Measurements from ENCODE around the gene ZNF740.
A peak's percentile ranks its signal among the peaks of the same experiment; 100 is the strongest.
"Not testable (repeated sequence)": the region's sequence is repeated elsewhere in the genome, so short reads cannot be mapped to it uniquely, and the experiment has no call there.

Gene ZNF740

DNA sequence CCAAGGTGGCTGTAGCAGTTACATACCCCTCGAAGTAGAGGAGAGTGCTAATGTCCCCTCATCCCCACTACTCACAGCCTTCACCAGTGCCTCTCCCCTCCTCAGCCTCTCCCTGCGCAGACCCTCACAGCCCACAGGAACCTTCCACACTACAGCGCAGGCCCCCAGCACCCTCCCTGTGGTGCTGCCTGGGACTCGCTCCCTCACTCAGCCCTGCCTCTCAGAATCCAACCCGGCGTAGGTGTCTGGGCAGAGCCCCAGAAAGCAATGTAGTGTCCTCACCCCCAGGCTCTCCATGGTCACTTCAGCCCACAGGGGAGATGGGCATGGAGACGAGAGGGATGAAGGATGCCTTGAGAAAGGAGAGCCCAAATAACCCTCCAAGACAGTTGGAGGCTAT lies 10.9 kb upstream of the ZNF740 start:
- Mint-ChIP-seq H3K4me1 (no peaks in the 10 kb centered on the region), H3K36me3 (peaks cover 4% of the 10 kb centered on the region), H3K4me3 (no peak overlapping the region), H3K9me3 (no peaks in the 10 kb centered on the region), H3K27ac (no peak overlapping the region), H3K27me3 (no peaks in the 10 kb centered on the region)

DNA sequence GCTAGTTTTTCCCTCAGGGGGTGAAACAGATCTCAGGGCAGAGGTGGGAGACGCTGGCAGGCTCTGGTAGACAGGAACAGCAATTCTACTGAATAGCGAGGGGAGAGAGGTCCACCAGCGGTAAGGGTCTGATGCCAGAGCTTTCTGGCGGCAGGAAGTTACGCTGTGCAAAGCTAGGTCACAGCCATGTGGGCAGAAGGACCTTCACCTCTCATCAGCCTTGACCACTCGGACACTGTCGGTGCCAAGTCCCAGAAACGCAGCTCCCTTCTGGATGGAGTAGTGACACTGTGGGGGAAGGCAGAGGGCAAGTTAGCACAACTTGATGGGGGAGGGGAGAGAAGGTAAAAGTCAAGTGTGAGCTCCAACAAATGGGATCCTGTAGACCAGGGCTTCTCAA lies 10.3 kb upstream of the ZNF740 start:
- H3K4me1 Mint-ChIP-seq, result no peaks in the 10 kb centered on the region
- H3K27ac Mint-ChIP-seq, result no peak overlapping the region
- no peaks in the 10 kb centered on the region for H3K27me3 Mint-ChIP-seq
- no peaks in the 10 kb centered on the region for H3K9me3 Mint-ChIP-seq
- H3K36me3 Mint-ChIP-seq, result peaks cover 4% of the 10 kb centered on the region
- no peak overlapping the region for H3K4me3 Mint-ChIP-seq

DNA sequence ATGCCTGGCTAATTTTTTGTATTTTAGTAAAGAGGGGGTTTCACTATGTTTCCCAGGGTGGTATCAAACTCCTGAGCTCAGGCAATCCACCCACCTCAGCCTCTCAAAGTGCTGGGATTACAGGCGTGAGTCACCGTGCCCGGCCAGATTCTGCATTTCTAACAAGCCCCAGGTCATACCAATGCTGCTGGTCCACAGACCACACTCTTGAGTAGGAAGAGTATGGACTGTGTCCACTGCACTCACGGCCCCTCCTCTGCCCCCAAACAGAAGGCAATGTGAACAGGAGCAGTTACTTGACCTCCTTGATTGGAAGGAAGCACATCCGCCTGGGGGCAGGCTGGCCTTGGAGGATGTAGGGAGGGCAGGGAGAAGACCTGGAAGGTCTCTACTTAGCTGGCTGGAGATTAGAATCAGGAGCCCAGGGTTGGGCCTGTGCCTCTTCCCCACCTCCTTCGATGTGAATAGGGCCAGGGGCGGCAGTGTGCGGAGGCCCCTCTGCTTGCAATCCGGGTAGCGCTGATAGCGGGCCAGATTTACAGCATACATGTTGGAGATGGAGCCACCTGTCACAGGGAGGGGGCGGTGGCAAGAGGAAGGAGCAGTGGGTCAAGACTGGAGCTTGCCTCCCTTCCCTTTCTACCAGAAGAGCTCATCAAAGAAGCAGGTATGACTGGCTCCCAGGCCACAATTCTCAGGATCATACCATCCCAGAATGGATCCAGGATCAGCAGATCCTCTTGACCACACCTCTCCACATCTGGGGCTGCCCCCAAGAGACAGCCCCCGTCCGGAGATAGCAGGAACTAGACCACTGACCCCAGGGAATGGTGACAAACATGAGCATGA lies 9.4 kb upstream of the ZNF740 start:
- H3K4me3 Mint-ChIP-seq, result no peak overlapping the region
- H3K9me3 Mint-ChIP-seq, result no peaks in the 10 kb centered on the region
- no peak overlapping the region for H3K27ac Mint-ChIP-seq
- no peaks in the 10 kb centered on the region for H3K27me3 Mint-ChIP-seq
- H3K4me1 Mint-ChIP-seq, result peaks cover 3% of the 10 kb centered on the region
- H3K36me3 Mint-ChIP-seq, result peaks cover 4% of the 10 kb centered on the region

DNA sequence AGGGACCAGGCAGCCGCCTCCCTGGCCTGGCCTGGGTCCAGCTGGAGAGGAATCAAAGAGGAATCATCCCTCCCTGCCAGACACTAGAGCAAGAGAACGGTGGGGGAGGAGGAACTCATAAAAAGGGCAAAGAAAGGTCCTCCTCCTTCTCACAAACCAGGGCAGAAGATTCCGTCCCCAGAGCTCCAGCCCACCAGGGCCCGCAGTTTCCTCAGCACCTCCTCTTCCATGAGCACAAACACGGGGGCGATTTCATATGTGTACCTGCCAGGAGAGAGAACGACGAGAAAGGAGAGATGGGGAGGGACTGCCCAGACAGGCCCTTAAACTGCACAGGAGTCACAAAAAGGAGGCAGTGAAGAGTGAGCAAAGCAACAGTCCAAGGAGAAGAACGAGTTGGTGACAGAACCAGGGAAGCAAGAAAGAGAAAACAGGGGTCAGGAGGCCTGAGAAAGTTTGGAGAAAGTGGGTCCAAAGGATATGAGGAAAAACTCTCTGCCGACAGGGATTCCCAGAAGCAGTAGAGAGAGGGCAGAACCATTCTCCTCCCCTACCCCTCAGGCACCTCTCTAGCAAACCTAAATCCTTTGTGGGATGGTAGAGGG lies 8.7 kb upstream of the ZNF740 start:
- Mint-ChIP-seq H3K9me3 (no peaks in the 10 kb centered on the region), H3K4me3 (no peak overlapping the region), H3K27ac (no peak overlapping the region), H3K36me3 (peaks cover 4% of the 10 kb centered on the region), H3K4me1 (peaks cover 3% of the 10 kb centered on the region), H3K27me3 (no peaks in the 10 kb centered on the region)

DNA sequence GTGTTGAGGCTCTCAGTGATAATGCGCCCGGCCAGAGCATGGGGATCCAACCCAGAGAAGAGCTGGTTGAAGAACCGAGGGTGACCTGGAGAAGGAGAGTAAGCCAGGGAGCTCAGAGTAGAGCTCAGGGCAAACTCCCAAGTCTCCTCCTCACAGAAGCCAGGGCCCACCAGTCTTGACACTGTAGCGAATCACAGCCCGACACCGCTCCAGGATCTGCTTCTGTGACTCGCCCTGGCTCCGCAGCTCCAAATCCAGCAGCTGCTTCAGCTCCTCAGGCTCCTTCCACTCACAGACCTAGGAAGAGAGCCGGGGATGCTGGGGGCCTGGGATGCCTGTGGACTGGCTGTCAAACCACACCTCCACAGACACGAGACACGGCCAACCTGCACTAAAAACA lies 8.2 kb upstream of the ZNF740 start:
- Mint-ChIP-seq H3K36me3 (peaks cover 4% of the 10 kb centered on the region), H3K27ac (no peak overlapping the region), H3K4me3 (no peak overlapping the region), H3K4me1 (peaks cover 3% of the 10 kb centered on the region), H3K9me3 (no peaks in the 10 kb centered on the region), H3K27me3 (no peaks in the 10 kb centered on the region)

DNA sequence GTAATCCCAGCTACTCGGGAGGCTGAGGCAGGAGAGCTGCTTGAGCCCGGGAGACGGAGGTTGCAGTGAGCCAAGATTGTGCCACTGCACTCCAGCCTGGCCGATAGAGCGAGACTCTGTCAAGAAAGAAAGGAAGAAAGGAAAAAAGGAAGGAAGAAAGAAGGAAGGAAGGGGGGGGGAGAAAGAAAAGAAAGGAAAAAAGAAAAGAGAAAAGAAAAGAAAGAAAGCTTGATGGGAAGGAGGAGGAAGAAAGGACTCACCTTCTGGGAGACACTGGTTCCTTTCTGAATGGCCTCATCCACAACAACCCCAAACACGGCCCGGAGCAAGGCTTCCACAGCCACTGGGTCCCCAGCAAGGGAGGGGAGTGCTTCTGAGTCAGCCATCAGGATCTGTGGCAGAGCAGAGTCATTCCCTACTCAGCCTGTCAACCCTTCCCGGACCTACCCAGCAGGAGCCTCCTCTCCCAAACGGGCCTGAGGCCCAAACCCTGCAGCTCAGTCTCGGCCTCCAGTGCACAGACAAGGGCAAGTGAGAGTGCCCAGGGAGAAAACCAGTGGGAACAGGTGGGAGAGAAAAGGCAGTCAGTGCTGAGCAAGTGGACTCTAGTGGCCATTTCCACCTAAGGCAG lies 7.3 kb upstream of the ZNF740 start:
- H3K36me3 Mint-ChIP-seq, result peaks cover 4% of the 10 kb centered on the region
- H3K27me3 Mint-ChIP-seq, result no peaks in the 10 kb centered on the region
- H3K27ac Mint-ChIP-seq, result no peak overlapping the region
- no peaks in the 10 kb centered on the region for H3K9me3 Mint-ChIP-seq
- peaks cover 3% of the 10 kb centered on the region for H3K4me1 Mint-ChIP-seq
- no peak overlapping the region for H3K4me3 Mint-ChIP-seq

DNA sequence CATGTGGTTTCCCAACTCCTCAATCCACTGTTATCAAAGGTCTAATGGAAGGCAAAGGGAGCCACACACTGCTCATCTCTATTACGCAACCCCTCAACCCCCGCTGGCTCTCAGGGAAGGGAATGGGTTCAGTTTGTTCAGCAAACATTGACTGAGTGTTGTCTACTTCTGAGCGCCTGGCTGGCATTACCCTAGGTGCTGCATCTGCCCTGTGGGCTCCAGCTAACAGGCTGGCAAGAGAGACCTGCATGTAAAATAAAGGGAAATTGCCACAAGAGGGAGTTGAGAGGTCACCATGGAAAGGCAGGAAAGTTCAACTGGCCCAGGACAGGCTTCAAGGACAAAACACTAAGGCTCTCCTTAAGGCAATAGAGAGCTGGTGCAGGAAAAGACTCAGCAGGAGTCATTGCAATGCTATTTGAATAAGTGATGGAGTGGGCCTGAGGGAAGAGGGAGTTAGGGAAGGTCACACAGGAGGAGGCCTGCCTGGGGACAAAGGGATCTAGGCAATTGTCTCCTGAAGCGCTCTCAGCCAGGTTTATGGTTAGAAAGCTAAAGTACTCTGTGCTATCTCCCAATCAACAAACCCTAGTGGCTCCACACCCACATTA lies 5.5 kb upstream of the ZNF740 start:
- Mint-ChIP-seq H3K27me3 (no peaks in the 10 kb centered on the region), H3K27ac (no peak overlapping the region), H3K4me3 (no peak overlapping the region), H3K4me1 (peaks cover 13% of the 10 kb centered on the region), H3K9me3 (no peaks in the 10 kb centered on the region), H3K36me3 (peaks cover 2% of the 10 kb centered on the region)

DNA sequence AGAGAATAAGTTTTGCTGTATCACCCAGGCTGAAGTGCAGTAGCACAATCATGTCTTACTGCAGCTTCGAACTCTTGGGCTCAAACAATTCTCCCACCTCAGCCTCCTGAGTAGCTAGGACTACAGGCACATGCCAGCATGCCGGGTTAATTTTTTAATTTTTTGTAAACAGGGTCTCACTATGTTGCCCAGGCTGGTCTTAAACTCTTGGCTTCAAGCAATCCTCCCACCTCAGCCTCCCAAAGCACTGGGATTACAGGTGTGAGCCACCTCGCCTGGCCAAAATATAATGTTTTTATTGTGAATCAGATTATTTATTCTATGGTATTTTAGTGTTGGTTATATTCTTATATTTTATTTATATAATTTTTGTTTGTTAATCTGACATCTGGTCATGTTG lies 3.8 kb upstream of the ZNF740 start:
- Mint-ChIP-seq H3K9me3 (no peaks in the 10 kb centered on the region), H3K4me1 (peaks cover 21% of the 10 kb centered on the region), H3K4me3 (no peak overlapping the region), H3K36me3 (peaks cover 6% of the 10 kb centered on the region), H3K27me3 (no peaks in the 10 kb centered on the region), H3K27ac (no peak overlapping the region)

DNA sequence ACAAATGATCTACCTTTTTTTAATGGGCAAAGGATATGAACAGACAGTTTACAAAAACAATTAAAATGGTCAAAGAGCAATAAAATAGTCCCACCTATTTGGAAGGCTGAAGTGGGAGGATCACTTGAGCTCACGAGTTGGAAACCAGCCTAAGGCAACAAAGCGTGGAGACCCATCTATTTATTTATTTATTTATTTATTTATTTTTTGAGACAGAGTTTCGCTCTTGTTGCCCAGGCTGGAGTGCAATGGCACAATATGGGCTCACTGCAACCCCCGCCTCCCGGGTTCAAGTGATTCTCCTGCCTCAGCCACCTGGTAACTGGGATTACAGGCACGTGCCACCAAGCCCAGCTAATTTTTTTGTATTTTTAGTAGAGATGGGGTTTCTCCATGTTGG lies 3.1 kb upstream of the ZNF740 start:
- H3K9me3 Mint-ChIP-seq, H3K27me3 Mint-ChIP-seq, H3K4me3 Mint-ChIP-seq, H3K36me3 Mint-ChIP-seq: not testable (repeated sequence)
- Mint-ChIP-seq H3K27ac (peak overlapping the region; percentile 62), H3K4me1 (peaks cover 28% of the 10 kb centered on the region)

DNA sequence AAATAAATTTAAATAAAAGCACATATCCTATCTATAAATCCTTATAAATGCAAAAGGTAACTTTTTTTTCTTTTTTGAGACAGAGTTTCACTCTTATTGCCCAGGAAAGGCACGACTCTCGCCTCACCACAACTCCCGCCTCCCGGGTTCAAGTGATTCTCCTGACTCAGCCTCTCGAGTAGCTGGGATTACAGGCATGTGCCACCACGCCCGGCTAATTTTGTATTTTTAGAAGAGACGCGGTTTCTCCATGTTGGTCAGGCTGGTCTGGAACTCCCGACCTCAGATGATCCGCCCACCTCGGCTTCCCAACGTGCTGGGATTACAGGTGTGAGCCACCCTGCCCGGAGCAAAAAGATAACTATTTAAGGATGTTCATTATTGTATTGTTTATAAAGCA lies 1.7 kb upstream of the ZNF740 start:
- H3K36me3 Mint-ChIP-seq, result peaks cover 10% of the 10 kb centered on the region
- H3K4me1 Mint-ChIP-seq, result peaks cover 41% of the 10 kb centered on the region

DNA sequence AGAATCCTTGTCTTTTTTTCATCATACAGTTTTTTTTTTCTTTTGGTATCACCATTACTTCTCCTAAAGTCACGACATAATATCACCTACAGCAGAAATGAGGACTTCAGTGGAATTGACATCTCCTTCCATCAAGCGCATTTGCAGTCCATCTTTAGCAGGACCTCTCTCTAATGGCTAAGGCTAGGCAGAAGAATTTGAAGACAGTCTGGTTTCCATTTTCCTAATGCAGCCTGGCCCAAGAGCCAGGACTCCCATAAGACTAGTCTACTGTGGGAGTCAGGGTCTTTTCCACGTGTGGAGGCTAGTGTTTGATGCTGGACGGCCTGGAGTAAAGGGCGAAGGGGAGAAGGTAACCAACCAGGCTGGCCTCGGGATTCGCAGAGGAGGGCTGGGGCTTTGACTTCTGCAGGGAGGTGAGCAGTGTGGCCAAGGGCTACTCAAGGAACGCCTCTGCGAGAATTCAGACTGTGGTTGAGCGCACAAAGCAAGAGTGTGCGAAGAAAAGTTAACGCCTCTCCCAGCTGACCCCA lies 769 bp upstream of the ZNF740 start:
- peak overlapping the region; percentile 98 for H3K27ac Mint-ChIP-seq
- peaks cover 12% of the 10 kb centered on the region for H3K36me3 Mint-ChIP-seq
- H3K4me1 Mint-ChIP-seq, result peaks cover 49% of the 10 kb centered on the region

More for the DNA sequence above, 1.7 kb upstream of the ZNF740 start:
- not testable (repeated sequence) for H3K9me3 Mint-ChIP-seq, H3K27me3 Mint-ChIP-seq
- H3K27ac Mint-ChIP-seq, result peak overlapping the region; percentile 62
- peak overlapping the region; percentile 92 for H3K4me3 Mint-ChIP-seq

DNA sequence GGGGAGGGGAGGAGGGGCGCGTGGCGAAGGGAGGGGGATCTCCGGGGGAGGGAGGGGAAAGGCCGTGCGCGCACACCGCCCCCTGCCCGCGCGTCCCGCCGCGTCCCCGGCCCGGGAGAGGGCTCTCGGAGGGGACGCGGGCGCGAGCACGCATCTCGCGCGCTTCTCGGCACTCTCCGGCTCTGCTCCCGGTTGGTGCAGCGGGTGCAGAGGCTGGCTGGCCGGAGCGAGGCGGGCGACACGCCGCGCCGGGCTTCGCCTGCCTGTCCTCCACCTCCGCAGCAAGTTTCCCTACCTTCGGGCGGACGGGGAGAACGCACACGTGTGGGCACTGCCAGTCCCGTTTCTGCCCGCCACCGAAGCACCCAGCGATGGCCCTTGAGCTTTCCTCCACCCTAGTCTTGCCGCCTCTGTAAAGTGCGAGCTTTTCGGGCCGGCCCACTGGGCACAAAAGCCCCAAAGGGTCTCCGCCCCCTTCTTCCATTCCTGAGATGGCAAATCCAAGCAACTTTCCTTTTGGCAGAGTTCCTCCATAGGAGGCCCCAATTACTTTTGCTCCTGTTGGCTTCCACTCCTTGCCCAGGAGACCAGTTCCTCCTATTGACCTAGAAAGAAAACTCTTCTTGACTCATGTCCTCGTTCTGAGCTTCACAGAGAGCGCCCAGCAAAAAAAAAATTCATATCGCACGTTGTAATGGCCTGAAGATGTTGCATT lies 566 bp downstream of the ZNF740 start:
- no peaks in the 10 kb centered on the region for H3K27me3 Mint-ChIP-seq
- no peaks in the 10 kb centered on the region for H3K9me3 Mint-ChIP-seq
- H3K27ac Mint-ChIP-seq, result peak overlapping the region; percentile 96
- peaks cover 59% of the 10 kb centered on the region for H3K4me1 Mint-ChIP-seq
- peak overlapping the region; percentile 99 for H3K4me3 Mint-ChIP-seq
- peaks cover 14% of the 10 kb centered on the region for H3K36me3 Mint-ChIP-seq

More for the DNA sequence above, 769 bp upstream of the ZNF740 start:
- Mint-ChIP-seq H3K27me3 (no peaks in the 10 kb centered on the region), H3K9me3 (no peaks in the 10 kb centered on the region), H3K4me3 (peak overlapping the region; percentile 92)

DNA sequence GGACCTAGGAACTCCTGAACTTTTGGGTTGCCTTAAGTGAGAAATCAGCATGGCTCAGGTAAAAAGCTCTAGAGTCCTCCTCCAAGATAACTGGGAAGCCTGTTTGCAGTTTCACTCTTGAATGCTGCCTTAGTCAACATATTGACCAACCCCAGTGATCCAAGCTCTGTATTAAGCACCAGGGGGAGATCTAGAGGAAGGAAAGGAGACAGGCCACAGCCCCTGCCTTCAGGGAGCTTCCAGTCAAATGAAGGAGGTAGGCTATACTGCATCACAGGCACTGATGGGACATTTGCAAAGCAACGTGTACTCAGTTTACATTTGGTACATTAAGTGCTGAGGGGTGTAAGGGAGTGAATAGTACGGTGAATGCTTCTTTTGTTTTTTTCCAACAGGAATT lies 1.4 kb downstream of the ZNF740 start:
- Mint-ChIP-seq H3K36me3 (peaks cover 14% of the 10 kb centered on the region), H3K4me3 (peak overlapping the region; percentile 99), H3K4me1 (peaks cover 60% of the 10 kb centered on the region), H3K27me3 (no peaks in the 10 kb centered on the region), H3K27ac (peak overlapping the region; percentile 96), H3K9me3 (no peaks in the 10 kb centered on the region)

DNA sequence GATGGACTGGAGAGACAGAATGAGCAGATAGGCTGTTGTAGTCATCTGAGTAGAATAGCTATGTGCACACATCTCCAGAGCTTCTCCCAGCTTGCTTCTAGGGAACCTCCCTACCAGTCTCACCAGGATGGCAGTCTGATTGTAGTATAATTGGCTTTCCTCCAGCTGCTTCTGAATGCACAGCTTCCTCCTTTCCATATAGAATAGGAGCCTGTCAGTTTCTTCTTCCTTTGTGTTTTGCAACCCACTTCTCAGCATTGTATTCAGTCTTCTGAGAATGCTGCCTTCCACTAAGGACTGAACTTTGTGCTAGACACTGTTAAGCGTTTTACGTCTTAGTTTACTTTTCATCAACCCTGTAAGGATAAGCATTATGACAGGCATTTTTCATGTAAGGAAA lies 2.4 kb downstream of the ZNF740 start:
- Mint-ChIP-seq H3K9me3 (no peaks in the 10 kb centered on the region), H3K27me3 (no peaks in the 10 kb centered on the region), H3K27ac (peak overlapping the region; percentile 2), H3K4me3 (peak overlapping the region; percentile 99), H3K4me1 (peaks cover 60% of the 10 kb centered on the region), H3K36me3 (peaks cover 14% of the 10 kb centered on the region)

DNA sequence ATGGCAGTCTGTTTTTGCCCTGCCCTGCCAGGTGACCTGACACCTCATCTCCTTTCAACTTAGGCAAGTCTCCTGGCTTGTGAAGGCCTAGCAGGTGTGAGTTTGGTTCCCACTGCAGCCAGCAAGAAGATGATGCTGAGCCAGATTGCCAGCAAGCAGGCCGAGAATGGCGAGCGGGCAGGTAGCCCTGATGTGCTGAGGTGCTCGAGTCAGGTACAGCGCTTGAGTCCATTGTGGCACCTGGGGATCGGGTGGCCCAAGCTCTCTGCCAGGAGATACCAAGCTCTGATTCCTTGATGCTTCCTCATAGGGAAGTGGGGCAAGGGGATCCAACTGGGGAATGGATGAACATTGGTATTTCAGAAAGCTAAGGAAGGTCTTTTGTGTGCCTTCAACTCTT lies 4.3 kb downstream of the ZNF740 start:
- Mint-ChIP-seq H3K27ac (peak overlapping the region; percentile 62), H3K9me3 (no peaks in the 10 kb centered on the region), H3K4me3 (peak overlapping the region; percentile 42), H3K4me1 (peaks cover 56% of the 10 kb centered on the region), H3K36me3 (peaks cover 14% of the 10 kb centered on the region), H3K27me3 (no peaks in the 10 kb centered on the region)
